ENCODE data around the gene RER1.

The RER1 gene

DNA sequence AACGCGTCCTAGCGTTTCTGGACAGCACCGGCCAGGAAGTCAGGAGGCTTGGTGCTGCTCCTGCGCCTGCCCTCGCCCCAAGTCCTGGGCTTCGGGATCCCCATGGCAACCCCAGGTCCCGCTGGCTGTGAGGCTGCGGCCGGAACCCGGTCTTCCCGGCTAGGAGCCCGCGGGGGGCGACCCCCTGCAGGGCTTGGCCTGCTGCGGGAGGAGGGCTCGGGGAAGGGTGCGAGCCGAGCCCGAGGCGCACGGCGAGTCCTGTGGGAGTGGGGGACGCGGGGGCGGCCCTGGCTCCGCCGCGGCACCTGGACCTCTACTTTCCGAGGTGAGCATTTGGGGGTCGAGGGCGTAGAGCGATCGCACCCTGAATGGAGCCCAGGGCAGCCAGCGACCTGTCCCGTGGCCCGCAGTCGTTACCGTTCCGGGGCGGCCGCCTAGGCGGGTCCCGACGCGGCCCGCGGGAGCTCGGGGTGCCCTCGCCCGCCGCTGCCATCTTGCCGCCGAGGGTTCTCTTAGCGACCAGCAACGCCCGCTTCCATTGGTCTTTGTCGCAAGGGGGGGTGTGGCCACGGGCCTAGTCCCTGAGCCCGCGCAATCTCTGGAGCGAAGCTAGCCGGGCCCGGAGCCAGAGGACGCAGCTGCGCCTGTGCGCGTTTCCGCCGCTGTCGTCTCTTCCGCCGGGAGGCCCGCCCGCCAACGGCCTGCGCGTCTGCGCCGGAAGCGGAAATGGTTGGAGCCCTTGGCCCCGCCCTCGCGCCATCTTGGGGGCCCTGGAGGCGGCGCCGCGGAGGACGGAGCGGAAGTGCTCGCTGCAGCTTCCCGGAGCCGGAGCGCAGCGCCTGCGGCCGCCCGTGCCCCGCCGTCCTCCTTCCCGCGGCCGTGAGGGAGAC, at the start of gene RER1, which contains the start of gene MORN1:
Gene RER1 (plus strand): TSS at position 801 of the 890 bp plus-strand sequence. CDS start 3,950 bp downstream, outside the sequence.
Gene MORN1 (minus strand): TSS at position 514 of the 890 bp plus-strand sequence. CDS start 21 bp downstream, at position 493.
- POLR2A ChIA-PET = interaction anchor here (0.6 to 1.0 kb wide), 4 partner anchors 16 to 995 kb away, joined by 3 to 9 read pairs (median 4); partner anchors contain the start of gene PEX10
- no peak for TF ChIP-seq CTCF (IDR thresholded peaks at IDR 0.05; ENCODE audit: control extremely low read depth, extremely low read depth, low read depth, missing control alignments)
- peak; percentile 99 for DNase-seq (ENCODE audit: extremely low spot score)
- CTCF ChIA-PET = interaction anchor here (0.8 to 1.9 kb wide), 12 partner anchors 8 to 217 kb away, joined by 3 to 15 read pairs (median 4); partner anchors contain the start of gene FAAP20

- DNase-seq (ENCODE audit: extremely low spot score) = no peak
- POLR2A ChIA-PET = no interaction called here
- CTCF ChIA-PET = no interaction called here
- TF ChIP-seq CTCF (IDR thresholded peaks at IDR 0.05; ENCODE audit: control extremely low read depth, extremely low read depth, low read depth, missing control alignments) = no peak
Measured at GRCh38 chr1:2342384-2343022, 49.1 kb upstream of the RER1 start.

DNA sequence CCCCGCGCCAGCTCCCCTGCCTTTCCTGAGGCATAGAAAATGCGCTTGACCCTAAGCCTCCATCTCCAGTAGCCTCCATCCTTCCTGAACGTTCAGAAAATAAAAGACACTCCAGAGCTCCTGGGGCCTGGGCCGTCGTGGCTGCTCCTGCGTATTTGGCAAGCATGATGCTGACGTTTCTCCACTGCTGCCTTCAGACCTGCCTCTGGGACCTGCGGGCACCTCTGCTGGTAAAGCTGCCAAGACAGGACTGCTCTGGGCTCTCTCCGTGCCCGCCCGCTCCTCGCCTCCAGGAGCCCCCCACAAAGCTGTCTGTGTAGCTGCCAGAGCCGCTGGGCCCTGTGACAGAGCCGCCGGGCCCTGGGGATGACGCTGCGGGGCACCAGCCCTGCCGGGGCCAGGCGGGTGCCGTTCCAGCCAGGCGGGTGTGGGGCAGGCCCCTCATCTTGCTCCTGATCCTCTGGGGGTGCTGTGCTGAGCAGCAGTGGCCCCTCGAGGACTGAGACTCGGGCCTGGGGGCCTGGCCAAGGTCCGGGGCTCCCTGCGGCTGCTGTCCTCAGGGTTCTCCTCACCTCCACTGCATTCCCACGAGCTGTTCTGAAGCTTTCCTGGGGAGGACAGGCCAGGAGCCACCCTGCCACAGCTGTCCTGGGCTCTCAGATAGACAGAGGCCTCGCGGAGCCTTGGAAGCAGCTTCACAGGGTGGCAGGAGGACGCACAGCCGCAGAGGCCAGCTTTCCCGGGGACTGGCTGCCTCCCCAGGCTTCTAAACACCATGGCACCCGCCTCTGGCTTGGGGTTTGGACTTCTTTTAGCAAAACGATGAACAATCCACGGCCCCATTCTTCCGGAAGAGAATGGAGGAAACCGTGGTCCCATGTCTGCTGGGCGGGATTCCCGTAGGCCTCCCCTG, 48.4 kb upstream of the RER1 start:
- ChIA-PET CTCF (no interaction called here), POLR2A (no interaction called here)
- TF ChIP-seq CTCF (IDR thresholded peaks at IDR 0.05; ENCODE audit: control extremely low read depth, extremely low read depth, low read depth, missing control alignments) = no peak
- DNase-seq (ENCODE audit: extremely low spot score) = no peak

- CTCF ChIA-PET = no interaction called here
Measured at GRCh38 chr1:2344121-2344681, 47.4 kb upstream of the RER1 start.

DNA sequence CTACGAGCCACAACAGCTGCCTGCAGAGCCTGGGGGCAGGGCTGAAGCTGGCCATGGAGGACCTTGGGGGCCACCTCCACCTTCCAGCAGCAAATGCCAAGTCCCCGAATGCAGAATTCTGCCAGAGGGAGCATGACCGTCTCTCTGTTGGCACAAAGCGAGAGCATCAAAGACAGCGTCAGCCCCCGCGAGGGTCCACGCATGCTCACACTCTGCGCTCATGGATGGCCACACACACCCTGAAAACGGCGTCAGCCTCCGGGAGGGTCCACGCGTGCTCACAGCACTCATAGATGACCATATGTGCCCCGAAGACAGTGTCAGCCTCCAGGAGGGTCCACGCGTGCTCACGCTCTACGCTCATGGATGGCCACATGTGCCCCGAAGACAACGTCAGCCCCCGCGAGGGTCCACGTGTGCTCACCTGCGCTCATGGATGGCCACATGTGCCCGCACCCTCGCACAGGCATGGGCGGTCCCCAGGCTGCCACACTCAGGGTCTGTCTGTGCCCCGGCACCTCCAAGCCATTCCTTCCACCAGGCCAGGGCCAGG, 46.8 kb upstream of the RER1 start:
- DNase-seq (ENCODE audit: extremely low spot score) = no peak
- POLR2A ChIA-PET = no interaction called here
- TF ChIP-seq CTCF (IDR thresholded peaks at IDR 0.05; ENCODE audit: control extremely low read depth, extremely low read depth, low read depth, missing control alignments) = no peak
- CTCF ChIA-PET = no interaction called here

More at GRCh38 chr1:2344121-2344681, 47.4 kb upstream of the RER1 start:
- POLR2A ChIA-PET = no interaction called here
- no peak for DNase-seq (ENCODE audit: extremely low spot score)
- no peak for TF ChIP-seq CTCF (IDR thresholded peaks at IDR 0.05; ENCODE audit: control extremely low read depth, extremely low read depth, low read depth, missing control alignments)

All from GM10248 (cell line).